HUES64 (cell line): ENCODE data around the gene CLDN4.
"Not testable (repeated sequence)": the region's sequence is repeated elsewhere in the genome, so short reads cannot be mapped to it uniquely, and the experiment has no call there.

ENCODE experiments used
- H3K27ac ChIP-seq: 2 replicates; pipeline ENCODE4 v1.7.0; 2013; ENCODE audit warnings: low read depth, low read length, inconsistent platforms
- H3K27me3 ChIP-seq: 2 replicates; pipeline ENCODE4 v1.6.1; 2013; ENCODE audit warnings: mild to moderate bottlenecking, low read length; ENCODE audit not compliant: insufficient read depth
- H3K36me3 ChIP-seq: 2 replicates; pipeline ENCODE4 v1.6.1; 2013; ENCODE audit warnings: mild to moderate bottlenecking, low read length; ENCODE audit not compliant: insufficient read depth
- H3K4me1 ChIP-seq: 2 replicates; pipeline ENCODE4 v1.6.1; 2013; ENCODE audit warnings: mild to moderate bottlenecking, low read length, moderate library complexity; ENCODE audit not compliant: insufficient read depth
- H3K4me3 ChIP-seq: 2 replicates; pipeline ENCODE4 v1.5.1; 2013; ENCODE audit warnings: mild to moderate bottlenecking, low read length, moderate library complexity
- H3K9ac ChIP-seq: 2 replicates; pipeline ENCODE4 v1.6.1; 2013; ENCODE audit warnings: mild to moderate bottlenecking, low read depth, low read length
- H3K9me3 ChIP-seq: 2 replicates; pipeline ENCODE4 v1.6.1; 2013; ENCODE audit warnings: low read depth, low read length; ENCODE audit not compliant: insufficient read depth
- WGBS: fragments of 150-250, 120-280 bp; methylation state at CpG from one replicate; pipeline ENCODE4 v1.1.7; 2013; ENCODE audit warnings: missing lambda C conversion rate; 5-methylcytosine and 5-hydroxymethylcytosine counted together

The CLDN4 gene

GRCh38 chr7:73845701-73846195 lies 15.0 kb downstream of the CLDN4 start:
- not testable (repeated sequence) for H3K36me3 ChIP-seq, H3K27ac ChIP-seq, H3K9ac ChIP-seq, H3K4me3 ChIP-seq, H3K4me1 ChIP-seq, H3K27me3 ChIP-seq, H3K9me3 ChIP-seq
- WGBS = 83% methylated on average over 12 of the region's 12 CpGs

DNA sequence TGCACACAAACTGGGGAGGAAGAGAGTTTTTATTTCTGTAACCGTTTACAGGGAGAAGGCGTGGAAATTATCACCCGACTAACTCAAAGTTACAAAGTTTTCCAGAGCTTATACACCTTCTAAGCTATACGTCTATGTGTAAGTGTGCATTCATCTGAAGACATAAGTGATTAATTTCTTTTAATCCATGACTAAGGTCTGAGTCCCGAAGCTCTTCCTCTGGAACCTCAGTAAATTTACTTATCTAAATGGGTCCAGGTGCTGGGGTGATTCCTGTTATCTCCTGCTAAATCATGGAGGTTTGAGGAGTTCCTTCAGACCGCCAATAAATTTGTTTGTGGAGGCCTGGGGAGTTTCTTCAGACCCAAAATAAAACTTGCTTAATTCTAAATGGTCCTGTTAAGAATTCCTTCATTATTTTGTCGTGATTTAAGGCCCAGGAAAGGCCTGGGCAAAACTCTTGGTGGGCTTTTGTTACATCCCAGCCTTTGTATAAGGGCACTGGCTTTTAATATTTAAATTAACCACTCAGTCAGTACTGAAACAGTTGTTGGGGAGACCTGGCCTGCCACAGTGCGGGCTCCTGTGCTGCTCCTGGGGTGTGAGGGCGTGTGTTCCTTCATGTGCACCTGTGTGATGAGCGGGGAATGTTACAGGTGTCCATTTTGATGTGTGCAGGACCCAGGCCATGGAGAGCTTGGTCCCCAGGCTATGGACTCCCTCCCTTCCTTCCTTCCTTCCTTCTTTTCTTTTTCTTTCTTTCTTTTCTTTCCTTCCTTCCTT lies 17.3 kb downstream of the CLDN4 start:
- Histone ChIP-seq H3K9ac (no peak overlapping the region), H3K9me3 (0 out of 2 replicates have a peak, but pooled peaks cover 2% of the 10 kb centered on the region), H3K4me1 (peaks cover 7% of the 10 kb centered on the region; the same call in 1 of the 2 replicates), H3K27me3 (no peaks in the 10 kb centered on the region), H3K36me3 (no peaks in the 10 kb centered on the region), H3K4me3 (no peak overlapping the region), H3K27ac (no peak overlapping the region)
- WGBS = 89% methylated on average over 7 of the region's 10 CpGs

- no peak overlapping the region for H3K9ac ChIP-seq
- 0 out of 2 replicates have a peak, but pooled peaks cover 6% of the 10 kb centered on the region for H3K27me3 ChIP-seq
- H3K9me3 ChIP-seq = 0 out of 2 replicates have a peak, but pooled peaks cover 2% of the 10 kb centered on the region
- H3K27ac ChIP-seq = no peak overlapping the region
- peaks cover 6% of the 10 kb centered on the region; the same call in 1 of the 2 replicates for H3K4me1 ChIP-seq
- WGBS = 86% methylated on average over 4 of the region's 4 CpGs
- no peak overlapping the region for H3K4me3 ChIP-seq
- no peaks in the 10 kb centered on the region for H3K36me3 ChIP-seq
These were observed 20.0 kb downstream of the CLDN4 start for GRCh38 chr7:73850781-73851207.

- H3K9ac ChIP-seq = no peak overlapping the region
- H3K9me3 ChIP-seq = 0 out of 2 replicates have a peak, but pooled peaks cover 2% of the 10 kb centered on the region
- no peaks in the 10 kb centered on the region for H3K36me3 ChIP-seq
- H3K27me3 ChIP-seq = 0 out of 2 replicates have a peak, but pooled peaks cover 7% of the 10 kb centered on the region
- 69% methylated on average over 6 of the region's 8 CpGs for WGBS
- H3K4me3 ChIP-seq = no peak overlapping the region
- no peak overlapping the region for H3K27ac ChIP-seq
- H3K4me1 ChIP-seq = peaks cover 6% of the 10 kb centered on the region; the same call in 1 of the 2 replicates
These were observed 20.9 kb downstream of the CLDN4 start for GRCh38 chr7:73851410-73852338.

GRCh38 chr7:73852500-73852899 lies 21.7 kb downstream of the CLDN4 start:
- Histone ChIP-seq H3K27ac (no peak overlapping the region), H3K4me1 (peaks cover 6% of the 10 kb centered on the region; the same call in 1 of the 2 replicates), H3K9ac (no peak overlapping the region), H3K4me3 (no peak overlapping the region), H3K36me3 (no peaks in the 10 kb centered on the region), H3K9me3 (0 out of 2 replicates have a peak, but pooled peaks cover 2% of the 10 kb centered on the region), H3K27me3 (peaks cover 11% of the 10 kb centered on the region; the same call in 1 of the 2 replicates)
- 94% methylated on average over 4 of the region's 5 CpGs for WGBS

DNA sequence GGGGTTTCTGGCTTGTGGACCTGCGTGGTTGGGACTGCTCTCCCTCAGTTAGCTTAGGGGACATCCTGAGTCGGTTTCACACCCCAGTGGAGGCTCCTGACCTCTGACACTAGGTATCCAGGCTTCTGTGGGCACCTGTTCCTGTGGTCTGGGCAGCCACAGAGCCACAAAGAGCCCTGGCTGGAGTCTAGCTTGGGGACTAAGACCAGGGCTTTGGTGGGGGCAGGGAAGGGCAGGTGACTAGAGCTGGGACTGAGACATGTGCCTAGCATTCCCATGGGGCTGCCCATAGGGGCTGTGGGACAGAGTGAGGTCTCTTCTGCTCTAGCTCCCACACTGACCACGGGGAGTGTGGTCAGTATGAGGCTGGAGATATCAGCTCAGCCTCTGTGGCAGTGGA lies 26.1 kb downstream of the CLDN4 start:
- 72% methylated on average over 3 of the region's 3 CpGs for WGBS
- H3K27ac ChIP-seq = no peak overlapping the region

GRCh38 chr7:73858807-73859206 lies 28.0 kb downstream of the CLDN4 start:
- H3K9me3 ChIP-seq = no peaks in the 10 kb centered on the region
- H3K4me1 ChIP-seq = no peaks in the 10 kb centered on the region
- H3K27me3 ChIP-seq = peaks cover 11% of the 10 kb centered on the region; the same call in 1 of the 2 replicates
- H3K27ac ChIP-seq = no peak overlapping the region
- no peak overlapping the region for H3K9ac ChIP-seq
- no peak overlapping the region for H3K4me3 ChIP-seq
- 91% methylated on average over 2 of the region's 2 CpGs for WGBS
- H3K36me3 ChIP-seq = no peaks in the 10 kb centered on the region

More for the DNA sequence above, 26.1 kb downstream of the CLDN4 start:
- peaks cover 11% of the 10 kb centered on the region; the same call in 1 of the 2 replicates for H3K27me3 ChIP-seq
- no peaks in the 10 kb centered on the region for H3K36me3 ChIP-seq
- H3K4me1 ChIP-seq = no peaks in the 10 kb centered on the region
- H3K4me3 ChIP-seq = no peak overlapping the region
- H3K9ac ChIP-seq = no peak overlapping the region
- H3K9me3 ChIP-seq = no peaks in the 10 kb centered on the region

- Histone ChIP-seq H3K9ac (no peak within 1 kb of the TSS), H3K4me1 (no peaks in the 10 kb centered on the region), H3K27ac (no peak within 1 kb of the TSS), H3K4me3 (no peak within 1 kb of the TSS), H3K27me3 (peaks cover 5% of the 10 kb centered on the region; the same call in 1 of the 2 replicates), H3K9me3 (no peaks in the 10 kb centered on the region), H3K36me3 (no peaks in the 10 kb centered on the region)
- 91% methylated on average over 11 of the region's 11 CpGs for WGBS
These were observed 30.1 kb downstream of the CLDN4 start, which contains the start of gene TMEM270 for GRCh38 chr7:73860859-73861258. TSS of gene TMEM270 (plus strand) at chr7:73861159. CDS start at chr7:73861195, 36 bp downstream.

GRCh38 chr7:73861305-73861704 lies 30.5 kb downstream of the CLDN4 start:
- peaks cover 5% of the 10 kb centered on the region; the same call in 1 of the 2 replicates for H3K27me3 ChIP-seq
- WGBS = 94% methylated on average over 12 of the region's 12 CpGs
- no peak overlapping the region for H3K4me3 ChIP-seq
- H3K9ac ChIP-seq = no peak overlapping the region
- H3K4me1 ChIP-seq = no peaks in the 10 kb centered on the region
- no peaks in the 10 kb centered on the region for H3K36me3 ChIP-seq
- H3K9me3 ChIP-seq = no peaks in the 10 kb centered on the region
- H3K27ac ChIP-seq = no peak overlapping the region

GRCh38 chr7:73864981-73865711 lies 34.4 kb downstream of the CLDN4 start:
- H3K9ac ChIP-seq = no peak overlapping the region
- no peak overlapping the region for H3K27ac ChIP-seq
- H3K9me3 ChIP-seq = no peaks in the 10 kb centered on the region
- H3K4me3 ChIP-seq = no peak overlapping the region
- no peaks in the 10 kb centered on the region for H3K36me3 ChIP-seq
- 91% methylated on average over 7 of the region's 8 CpGs for WGBS
- peaks cover 11% of the 10 kb centered on the region; the same call in 1 of the 2 replicates for H3K4me1 ChIP-seq
- H3K27me3 ChIP-seq = no peaks in the 10 kb centered on the region
